Endothelial cell (in vitro differentiated cells): ENCODE data around the gene ARHGAP9. TPM values are rescaled to one million over a fixed set of nuclear protein-coding genes. Genes with fewer than 3 reads are reported as not detected.

ENCODE experiments used
- DNase-seq: peaks from one replicate; pipeline ENCODE4 v3.0.0; 2021; ENCODE audit warnings: low spot score
- H3K27ac Mint-ChIP-seq: one replicate; pipeline ENCODE4 v1.8.0; 2021; ENCODE audit warnings: mixed read lengths, inconsistent platforms; ENCODE audit not compliant: unreplicated experiment
- H3K27me3 Mint-ChIP-seq: one replicate; pipeline ENCODE4 v1.8.0; 2021; ENCODE audit warnings: mild to moderate bottlenecking, moderate library complexity, mixed read lengths, inconsistent platforms; ENCODE audit not compliant: unreplicated experiment
- H3K36me3 Mint-ChIP-seq: one replicate; pipeline ENCODE4 v1.8.0; 2021; ENCODE audit warnings: mild to moderate bottlenecking, low read depth, mixed read lengths, inconsistent platforms; ENCODE audit not compliant: unreplicated experiment
- H3K4me1 Mint-ChIP-seq: one replicate; pipeline ENCODE4 v1.8.0; 2021; ENCODE audit warnings: mild to moderate bottlenecking, mixed read lengths, inconsistent platforms; ENCODE audit not compliant: unreplicated experiment
- H3K4me3 Mint-ChIP-seq: one replicate; pipeline ENCODE4 v1.8.0; 2021; ENCODE audit warnings: mild to moderate bottlenecking, mixed read lengths, inconsistent platforms; ENCODE audit not compliant: unreplicated experiment
- H3K9me3 Mint-ChIP-seq: one replicate; pipeline ENCODE4 v1.8.0; 2021; ENCODE audit warnings: mixed read lengths, inconsistent platforms; ENCODE audit not compliant: unreplicated experiment
- CTCF ChIP-seq: fragments of 200-600 bp; sonication (generic); IDR thresholded peaks from one replicate; pipeline ENCODE4 v1.5.0; 2021; ENCODE audit warnings: antibody characterized with exemption; ENCODE audit not compliant: unreplicated experiment
- total RNA-seq: library from RNA; stranded (reverse); fragmentation: NEBNext Ultra II Directional; extraction: Animal tissue kit (Norgen Biotek cat#: 25700); gene quantifications from one replicate; pipeline ENCODE4 v1.2.1, GENCODE V29; 2021; ENCODE audit not compliant: unreplicated experiment

ARHGAP9 gene
- total RNA-seq, 1 donor from 2014 or later = 65.4 TPM

GRCh38 chr12:57452181-57452936 lies 27.3 kb downstream of the ARHGAP9 start:
- no peak for TF ChIP-seq CTCF
- DNase-seq = no peak
- Mint-ChIP-seq H3K27me3 (peaks cover 3% of the 10 kb centered on the region), H3K9me3 (no peaks in the 10 kb centered on the region), H3K27ac (no peak overlapping the region), H3K4me1 (no peaks in the 10 kb centered on the region), H3K4me3 (no peak overlapping the region), H3K36me3 (peaks cover 11% of the 10 kb centered on the region)

GRCh38 chr12:57451233-57451778 lies 28.4 kb downstream of the ARHGAP9 start:
- Mint-ChIP-seq H3K4me1 (no peaks in the 10 kb centered on the region), H3K36me3 (peaks cover 7% of the 10 kb centered on the region), H3K9me3 (no peaks in the 10 kb centered on the region), H3K4me3 (no peak overlapping the region), H3K27ac (no peak overlapping the region), H3K27me3 (peaks cover 3% of the 10 kb centered on the region)
- no peak for TF ChIP-seq CTCF
- no peak for DNase-seq

- Mint-ChIP-seq H3K9me3 (no peaks in the 10 kb centered on the region), H3K4me1 (no peaks in the 10 kb centered on the region)
These were observed 29.6 kb downstream of the ARHGAP9 start for GRCh38 chr12:57450057-57450456.

GRCh38 chr12:57449375-57449774 lies 30.3 kb downstream of the ARHGAP9 start:
- Mint-ChIP-seq H3K36me3 (peaks cover 7% of the 10 kb centered on the region), H3K27ac (no peak overlapping the region), H3K4me3 (no peak overlapping the region), H3K9me3 (no peaks in the 10 kb centered on the region), H3K4me1 (no peaks in the 10 kb centered on the region), H3K27me3 (peaks cover 3% of the 10 kb centered on the region)
- TF ChIP-seq CTCF = no peak
- DNase-seq = no peak

More at GRCh38 chr12:57450057-57450456, 29.6 kb downstream of the ARHGAP9 start:
- Mint-ChIP-seq H3K36me3 (peaks cover 7% of the 10 kb centered on the region), H3K27ac (no peak overlapping the region), H3K4me3 (no peak overlapping the region), H3K27me3 (peaks cover 3% of the 10 kb centered on the region)
- DNase-seq = no peak
- no peak for TF ChIP-seq CTCF

GRCh38 chr12:57448669-57449068 lies 31.0 kb downstream of the ARHGAP9 start:
- no peak overlapping the region for H3K27ac Mint-ChIP-seq
- H3K36me3 Mint-ChIP-seq = peaks cover 7% of the 10 kb centered on the region
- no peak for TF ChIP-seq CTCF
- no peak for DNase-seq
- no peaks in the 10 kb centered on the region for H3K4me1 Mint-ChIP-seq
- no peaks in the 10 kb centered on the region for H3K9me3 Mint-ChIP-seq
- H3K27me3 Mint-ChIP-seq = peaks cover 3% of the 10 kb centered on the region
- no peak overlapping the region for H3K4me3 Mint-ChIP-seq
